Brain microvascular endothelial cell (primary cell): ENCODE data around the gene TPST2.

ENCODE experiments used
- DNase-seq: peaks from one replicate; pipeline ENCODE4 v3.0.0-alpha.2; 2020
- H3K27ac ChIP-seq: fragments of 250-450 bp; sonication (Bioruptor Pico); 2 replicates; pipeline ENCODE4 v1.5.1; 2020; ENCODE audit warnings: mild to moderate bottlenecking, moderate library complexity
- H3K27me3 ChIP-seq: fragments of 250-450 bp; sonication (Bioruptor Pico); replicated peaks from 2 replicates; pipeline ENCODE4 v1.5.1; 2020; ENCODE audit warnings: mild to moderate bottlenecking
- H3K36me3 ChIP-seq: fragments of 250-450 bp; sonication (Bioruptor Pico); replicated peaks from 2 replicates; pipeline ENCODE4 v1.5.1; 2020; ENCODE audit warnings: mild to moderate bottlenecking
- H3K4me3 ChIP-seq: 2 replicates; pipeline ENCODE4 v1.5.1; 2011; ENCODE audit warnings: low read depth, mild to moderate bottlenecking, control low read depth, low read length, moderate library complexity
- in situ Hi-C: cut with HindIII; loops from 2 replicates; pipeline ENCODE4 v1.10.0; 2017; ENCODE audit warnings: low sequenced_read_pairs, low pct_ligation_motif_present
- TF ChIP-seq, protein P1 (sequence below): IDR thresholded peaks from 2 replicates; pipeline ENCODE4 v1.5.1; 2011; ENCODE audit warnings: low read depth, mild to moderate bottlenecking, moderate library complexity, low read length, control low read depth, inconsistent platforms; ENCODE audit errors: missing control alignments

TPST2 gene

DNA sequence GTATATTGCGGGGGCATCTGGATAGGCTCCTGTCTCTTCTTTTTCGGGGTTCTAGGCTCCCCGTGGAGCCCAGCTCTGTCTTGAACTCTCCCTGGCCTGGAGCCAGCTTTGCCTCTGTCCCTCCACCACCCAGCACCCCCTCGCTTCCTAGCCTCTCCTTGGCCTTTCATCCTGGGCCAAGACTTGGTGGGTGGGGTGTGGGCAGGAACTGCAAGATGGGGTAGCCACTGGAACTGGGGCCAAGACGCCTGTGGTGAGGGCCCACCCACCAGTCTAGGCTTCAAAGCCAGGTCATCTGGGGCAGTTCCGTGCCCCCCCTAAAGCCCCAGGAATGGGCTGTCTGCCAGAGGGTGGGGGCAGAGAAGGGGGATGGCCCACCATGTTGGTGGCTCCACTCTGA, 29.6 kb upstream of the TPST2 start:
- no peaks in the 10 kb centered on the region for H3K36me3 ChIP-seq
- no peak for DNase-seq
- no peak overlapping the region for H3K27ac ChIP-seq
- TF ChIP-seq, protein P1, sequence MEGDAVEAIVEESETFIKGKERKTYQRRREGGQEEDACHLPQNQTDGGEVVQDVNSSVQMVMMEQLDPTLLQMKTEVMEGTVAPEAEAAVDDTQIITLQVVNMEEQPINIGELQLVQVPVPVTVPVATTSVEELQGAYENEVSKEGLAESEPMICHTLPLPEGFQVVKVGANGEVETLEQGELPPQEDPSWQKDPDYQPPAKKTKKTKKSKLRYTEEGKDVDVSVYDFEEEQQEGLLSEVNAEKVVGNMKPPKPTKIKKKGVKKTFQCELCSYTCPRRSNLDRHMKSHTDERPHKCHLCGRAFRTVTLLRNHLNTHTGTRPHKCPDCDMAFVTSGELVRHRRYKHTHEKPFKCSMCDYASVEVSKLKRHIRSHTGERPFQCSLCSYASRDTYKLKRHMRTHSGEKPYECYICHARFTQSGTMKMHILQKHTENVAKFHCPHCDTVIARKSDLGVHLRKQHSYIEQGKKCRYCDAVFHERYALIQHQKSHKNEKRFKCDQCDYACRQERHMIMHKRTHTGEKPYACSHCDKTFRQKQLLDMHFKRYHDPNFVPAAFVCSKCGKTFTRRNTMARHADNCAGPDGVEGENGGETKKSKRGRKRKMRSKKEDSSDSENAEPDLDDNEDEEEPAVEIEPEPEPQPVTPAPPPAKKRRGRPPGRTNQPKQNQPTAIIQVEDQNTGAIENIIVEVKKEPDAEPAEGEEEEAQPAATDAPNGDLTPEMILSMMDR: no peak
- in situ Hi-C loops: no loop called here
- no peaks in the 10 kb centered on the region for H3K27me3 ChIP-seq
- H3K4me3 ChIP-seq: no peak overlapping the region

DNA sequence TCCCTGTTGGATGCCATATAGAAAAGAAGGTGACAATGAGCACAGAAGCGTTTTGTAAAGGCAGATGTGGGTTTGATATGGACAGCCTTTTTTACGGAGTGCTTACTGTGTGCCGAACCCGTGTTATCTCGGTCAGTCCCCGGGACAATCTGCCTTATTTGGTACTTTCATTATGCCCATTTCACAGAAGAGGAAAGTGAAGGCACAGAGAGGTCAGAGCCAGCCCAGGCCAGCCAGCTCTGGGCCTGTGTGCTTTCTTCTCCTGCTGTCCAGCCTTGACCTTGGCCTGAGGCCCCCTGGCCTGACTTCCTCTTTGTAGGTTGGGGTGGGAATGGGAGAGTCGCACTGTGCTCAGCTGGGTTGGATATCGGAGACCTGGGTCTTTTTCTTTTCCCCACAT, 28.5 kb upstream of the TPST2 start:
- Histone ChIP-seq H3K4me3 (no peak overlapping the region), H3K27me3 (no peaks in the 10 kb centered on the region), H3K27ac (no peak overlapping the region), H3K36me3 (no peaks in the 10 kb centered on the region)
- in situ Hi-C loops: no loop called here
- no peak for DNase-seq
- TF ChIP-seq, protein P1: no peak

GRCh38 chr22:26617271-26618199, 27.6 kb upstream of the TPST2 start, which contains the start of gene CRYBB1:
Gene CRYBB1 (minus strand): TSS chr22:26618027. CDS start chr22:26616319, 1,708 bp downstream.
- H3K4me3 ChIP-seq: no peak within 1 kb of the TSS
- DNase-seq: no peak
- TF ChIP-seq, protein P1: no peak
- in situ Hi-C loops: no loop called here
- no peaks in the 10 kb centered on the region for H3K27me3 ChIP-seq
- no peak within 1 kb of the TSS for H3K27ac ChIP-seq
- no peaks in the 10 kb centered on the region for H3K36me3 ChIP-seq

DNA sequence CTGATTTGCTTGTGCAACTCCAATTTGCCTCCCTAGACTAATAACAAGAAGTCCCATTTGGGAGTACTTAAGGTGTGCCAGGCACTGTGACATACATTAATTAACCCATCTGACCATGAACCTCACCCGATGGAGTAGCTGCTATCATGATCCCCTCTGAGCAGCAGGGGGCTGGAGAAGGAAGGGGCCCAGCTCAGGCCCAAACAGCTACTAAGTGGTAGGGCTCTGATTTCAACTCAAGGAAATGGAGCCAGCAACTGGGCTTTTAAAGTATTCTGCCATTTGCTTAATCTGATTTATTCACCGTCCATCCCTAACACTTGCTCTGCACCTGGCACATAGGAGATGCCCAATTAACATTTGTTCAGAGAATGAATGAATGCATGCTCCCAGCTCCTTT, 26.7 kb upstream of the TPST2 start:
- TF ChIP-seq, protein P1: no peak
- in situ Hi-C loops: no loop called here
- Histone ChIP-seq H3K27ac (no peak overlapping the region), H3K36me3 (no peaks in the 10 kb centered on the region), H3K27me3 (no peaks in the 10 kb centered on the region), H3K4me3 (no peak overlapping the region)
- no peak for DNase-seq

DNA sequence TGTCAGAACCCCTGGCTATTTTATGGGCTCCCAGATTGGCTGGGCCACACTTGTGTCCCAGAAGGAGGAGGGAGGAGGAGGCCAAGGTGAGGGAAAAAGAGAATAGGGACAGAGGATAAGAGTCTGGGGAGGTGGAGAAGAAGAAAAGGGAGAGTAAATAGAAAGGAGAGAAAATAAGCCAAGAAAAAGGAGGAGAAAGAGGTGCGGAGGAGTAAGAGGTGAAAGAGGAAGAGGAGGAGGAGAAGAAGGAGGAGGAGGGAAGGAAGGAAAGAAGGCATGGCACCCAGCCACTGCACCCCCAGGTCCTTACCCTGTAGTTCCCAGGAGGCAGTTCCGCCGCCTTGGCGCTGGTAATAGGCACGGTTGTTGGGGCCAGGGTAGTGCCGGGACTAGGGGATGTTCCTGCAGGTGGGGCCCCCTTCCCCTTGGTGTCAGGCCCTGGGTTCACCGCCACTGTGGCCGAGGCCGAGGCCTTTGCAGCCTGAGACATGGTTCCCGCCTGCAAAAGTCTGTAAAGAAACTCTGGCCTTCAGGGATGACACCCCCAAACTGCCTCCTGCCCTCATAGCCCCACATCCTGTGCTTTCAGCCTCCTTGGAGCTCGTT, 26.0 kb upstream of the TPST2 start:
- Histone ChIP-seq H3K27ac (no peak overlapping the region), H3K36me3 (no peaks in the 10 kb centered on the region), H3K27me3 (no peaks in the 10 kb centered on the region), H3K4me3 (no peak overlapping the region)
- in situ Hi-C loops: no loop called here
- no peak for DNase-seq
- TF ChIP-seq, protein P1: no peak
